SJSA1 (cell line): Measurements from ENCODE around the gene PDE4A. TPM values are rescaled to one million over a fixed set of nuclear protein-coding genes. Genes with fewer than 3 reads are reported as not detected.
"Not testable (repeated sequence)": the region's sequence is repeated elsewhere in the genome, so short reads cannot be mapped to it uniquely, and the experiment has no call there.

Experiments
- DNase-seq, 2 experiments: peaks; one replicate each; pipeline ENCODE4 v3.0.0-alpha.2; 2015 to 2020; ENCODE audit warnings: low spot score in 2 of 2, low read depth in 1 of 2
- H3K27ac ChIP-seq: fragments of 250-450 bp; sonication (Bioruptor Pico); 2 replicates; pipeline ENCODE4 v1.5.1; 2020; ENCODE audit warnings: mild to moderate bottlenecking, moderate library complexity
- H3K27me3 ChIP-seq: fragments of 250-450 bp; sonication (Bioruptor Pico); replicated peaks from 2 replicates; pipeline ENCODE4 v1.5.1; 2020; ENCODE audit warnings: mild to moderate bottlenecking, moderate library complexity
- H3K36me3 ChIP-seq: fragments of 250-450 bp; sonication (Bioruptor Pico); 2 replicates; pipeline ENCODE4 v1.5.1; 2020; ENCODE audit warnings: mild to moderate bottlenecking
- H3K4me1 ChIP-seq: fragments of 250-450 bp; sonication (Bioruptor Pico); replicated peaks from 2 replicates; pipeline ENCODE4 v1.6.1; 2021; ENCODE audit warnings: mild to moderate bottlenecking
- H3K4me3 ChIP-seq: fragments of 250-450 bp; sonication (Bioruptor Pico); 2 replicates; pipeline ENCODE4 v1.5.1; 2020; ENCODE audit warnings: mild to moderate bottlenecking
- H3K9me3 ChIP-seq: fragments of 250-450 bp; sonication (Bioruptor Pico); replicated peaks from 2 replicates; pipeline ENCODE4 v1.5.1; 2020; ENCODE audit warnings: mild to moderate bottlenecking
- total RNA-seq: library from RNA; depleted of rRNA; stranded (reverse); fragments of >200 nt; shearing (Covaris generic); gene quantifications from 2 replicates; pipeline ENCODE4 v1.2.3, GENCODE V29; 2014

PDE4A gene
- total RNA-seq, 1 experiment from 2014 or later, result 11.5 TPM

DNA sequence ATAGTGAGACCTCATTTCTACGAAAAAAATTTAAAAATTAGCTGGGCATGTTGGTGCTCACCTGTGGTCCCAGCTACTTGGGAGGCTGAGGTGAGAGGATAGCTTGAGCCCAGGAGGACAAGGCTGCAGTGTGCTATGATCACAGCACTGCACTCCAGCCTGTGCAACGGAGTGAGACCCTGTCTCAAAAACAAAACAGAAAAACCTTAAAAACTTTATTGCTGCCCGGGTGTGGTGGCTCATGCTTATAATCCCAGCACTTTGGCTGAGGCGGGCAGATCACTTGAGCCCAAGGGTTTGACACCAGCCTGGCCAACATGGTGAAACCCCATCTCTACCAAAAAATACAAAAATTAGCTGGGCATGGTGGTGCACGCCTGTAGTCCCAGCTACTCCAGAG lies 9.1 kb upstream of the PDE4A start:
- DNase-seq, H3K27me3 ChIP-seq, H3K4me3 ChIP-seq, H3K36me3 ChIP-seq, H3K9me3 ChIP-seq: not testable (repeated sequence)
- Histone ChIP-seq H3K27ac (peak overlapping the region; percentile 75; the same call in 1 of the 2 replicates), H3K4me1 (peaks cover 55% of the 10 kb centered on the region)

DNA sequence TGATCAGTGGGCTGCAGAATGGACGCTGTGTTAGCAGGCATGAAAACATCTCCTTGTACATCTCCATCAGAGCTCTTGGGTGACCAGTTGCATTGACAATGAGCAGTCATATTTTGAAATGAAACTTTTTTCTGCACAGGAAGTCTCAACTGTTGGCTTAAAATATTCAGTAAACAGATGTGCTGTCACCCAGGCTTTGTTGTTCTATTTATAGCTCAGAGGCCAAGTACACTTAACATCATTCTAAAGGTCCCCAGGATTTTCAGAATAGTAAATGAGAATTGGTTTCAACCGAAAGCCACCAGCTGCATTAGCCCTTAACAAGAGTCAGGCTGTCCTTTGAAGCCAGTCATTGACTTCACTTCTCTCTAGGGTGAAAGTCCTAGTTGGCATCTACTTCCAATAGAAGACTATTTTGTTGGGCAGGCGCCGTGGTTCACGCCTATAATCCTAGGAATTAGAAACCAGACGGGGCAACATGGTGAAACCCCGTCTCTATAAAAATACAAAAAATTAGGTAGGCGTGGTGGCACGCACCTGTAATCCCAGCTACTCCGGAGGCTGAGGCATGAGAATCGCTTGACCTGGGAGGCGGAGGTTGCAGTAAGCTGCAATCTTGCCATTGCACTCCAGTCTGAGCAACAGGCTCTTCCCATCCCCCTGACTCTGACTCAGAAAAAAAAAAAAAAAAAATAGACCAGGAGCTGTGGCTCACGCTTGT lies 7.9 kb upstream of the PDE4A start:
- DNase-seq, result peak in 1 of 2 experiments; percentile 57

DNA sequence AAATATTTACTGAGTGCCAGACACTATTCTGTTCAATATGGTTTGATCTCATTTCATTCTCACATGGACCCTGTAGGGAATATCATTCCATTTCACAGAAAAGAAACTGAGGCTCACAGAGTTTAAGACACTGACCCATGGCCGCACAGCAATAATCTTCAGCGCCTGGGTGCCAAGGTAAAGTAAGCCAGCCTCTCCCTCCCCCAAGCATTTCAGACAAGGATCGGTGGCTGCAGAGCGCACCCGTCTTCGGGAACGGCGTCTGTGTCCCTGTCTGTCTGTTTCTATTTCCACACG lies 4.3 kb upstream of the PDE4A start:
- peak overlapping the region; percentile 52 for H3K27ac ChIP-seq
- no peak for DNase-seq
- H3K4me1 ChIP-seq, result peaks cover 64% of the 10 kb centered on the region
- H3K9me3 ChIP-seq, result peaks cover 3% of the 10 kb centered on the region; the same call in 1 of the 2 replicates
- H3K36me3 ChIP-seq, result peaks cover 5% of the 10 kb centered on the region
- peak overlapping the region; percentile 50 for H3K4me3 ChIP-seq
- H3K27me3 ChIP-seq, result no peaks in the 10 kb centered on the region

More for the DNA sequence above, 7.9 kb upstream of the PDE4A start:
- Histone ChIP-seq H3K4me3 (no peak overlapping the region), H3K4me1 (peaks cover 60% of the 10 kb centered on the region), H3K36me3 (no peaks in the 10 kb centered on the region), H3K27ac (peak overlapping the region; percentile 75), H3K27me3 (no peaks in the 10 kb centered on the region), H3K9me3 (peaks cover 3% of the 10 kb centered on the region; the same call in 1 of the 2 replicates)

DNA sequence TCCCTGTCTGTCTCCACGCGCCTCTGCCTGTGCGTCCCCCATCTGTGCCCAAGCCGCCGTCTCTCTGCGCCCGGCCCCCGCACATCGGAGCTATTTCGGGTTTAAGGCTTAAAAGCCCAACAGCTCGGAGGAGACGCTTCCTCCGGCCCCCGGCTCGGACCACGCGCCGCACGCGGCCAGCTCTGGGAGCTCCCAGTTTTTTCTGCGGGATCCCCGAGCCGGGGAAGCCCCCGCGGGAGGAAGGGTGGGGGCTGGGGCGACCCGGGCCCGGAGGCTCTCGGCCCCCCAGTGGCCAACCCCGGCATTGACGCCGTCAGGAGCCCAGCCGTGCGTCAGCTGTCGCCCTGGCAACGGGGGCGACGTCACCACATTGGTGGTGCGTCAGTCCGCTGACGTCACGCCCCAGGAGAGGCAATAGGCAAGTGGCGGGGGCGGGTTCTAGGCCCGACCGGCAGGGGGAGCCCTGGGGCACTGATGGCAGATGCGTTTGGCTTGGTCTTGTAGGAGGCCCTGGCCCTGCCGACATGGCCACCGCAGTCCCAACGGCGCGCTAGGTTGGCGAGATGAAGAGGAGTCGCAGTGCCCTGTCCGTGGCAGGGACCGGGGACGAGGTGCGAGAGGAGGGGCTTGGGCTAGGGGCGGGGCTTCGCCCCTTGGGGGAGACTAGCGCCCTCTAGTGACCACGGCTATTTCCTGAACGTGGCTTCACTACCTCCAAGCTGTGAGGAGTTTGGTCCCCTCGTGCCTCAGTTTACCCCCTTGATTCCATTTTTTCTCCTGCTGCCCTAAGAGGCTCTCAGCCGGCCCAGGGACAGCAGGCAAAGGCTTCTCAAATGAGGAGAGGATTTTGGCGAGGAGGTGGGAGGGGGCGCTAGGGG lies 3.7 kb upstream of the PDE4A start:
- Histone ChIP-seq H3K36me3 (peaks cover 5% of the 10 kb centered on the region), H3K27me3 (no peaks in the 10 kb centered on the region), H3K4me1 (peaks cover 66% of the 10 kb centered on the region), H3K4me3 (peak overlapping the region; percentile 50), H3K9me3 (peaks cover 3% of the 10 kb centered on the region; the same call in 1 of the 2 replicates), H3K27ac (peak overlapping the region; percentile 52)
- DNase-seq, result peak; percentile 95 to 96

DNA sequence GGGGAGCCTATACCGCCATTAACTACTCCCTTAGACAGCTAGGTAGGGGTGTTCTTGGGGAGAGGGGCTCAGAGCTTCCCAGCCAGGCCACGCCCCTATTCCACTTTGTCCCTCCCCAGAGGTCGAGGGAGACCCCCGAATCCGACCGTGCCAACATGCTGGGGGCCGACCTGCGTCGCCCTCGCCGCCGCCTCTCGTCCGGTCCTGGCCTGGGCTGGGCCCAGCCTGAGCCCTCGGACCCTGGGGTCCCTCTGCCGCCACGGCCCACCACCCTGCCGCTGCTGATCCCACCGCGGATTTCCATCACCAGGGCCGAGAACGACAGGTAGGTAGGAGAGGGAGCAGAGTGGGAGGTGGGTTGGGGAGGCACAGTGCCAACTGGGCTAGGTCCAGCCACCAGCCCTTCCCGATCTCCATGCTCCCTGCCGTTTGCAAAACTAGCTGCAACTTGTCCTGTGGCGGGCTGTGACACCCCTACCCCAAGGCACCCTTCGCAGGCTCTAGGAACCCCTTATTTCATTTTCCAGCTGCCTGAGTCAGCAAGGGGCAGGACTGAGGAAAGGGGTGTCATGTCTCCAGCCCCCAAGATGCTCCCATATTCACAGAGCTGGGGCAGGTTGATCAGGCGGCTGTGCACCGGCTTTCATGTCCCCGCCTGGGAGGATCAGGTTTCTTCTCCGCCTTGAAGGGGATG lies 2.6 kb upstream of the PDE4A start:
- Histone ChIP-seq H3K27me3 (no peaks in the 10 kb centered on the region), H3K4me1 (peaks cover 63% of the 10 kb centered on the region), H3K4me3 (no peak overlapping the region; the same call in 1 of the 2 replicates), H3K9me3 (peaks cover 3% of the 10 kb centered on the region; the same call in 1 of the 2 replicates), H3K36me3 (peaks cover 5% of the 10 kb centered on the region), H3K27ac (no peak overlapping the region)
- DNase-seq, result no peak

DNA sequence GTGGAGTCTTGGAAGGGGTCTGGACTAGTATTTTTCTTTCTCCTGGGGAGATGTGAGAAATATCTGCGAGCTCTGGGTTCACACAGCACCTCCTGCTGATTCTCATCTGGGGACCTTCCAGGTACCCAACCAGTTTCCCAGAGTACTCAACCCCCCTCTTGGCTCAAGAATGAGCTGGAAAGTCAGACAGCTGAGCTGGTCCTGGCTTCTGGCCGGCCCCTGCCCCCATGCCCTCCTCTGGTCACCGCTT lies 2.2 kb upstream of the PDE4A start:
- Histone ChIP-seq H3K4me1 (peaks cover 59% of the 10 kb centered on the region), H3K4me3 (peak overlapping the region; percentile 92), H3K36me3 (peaks cover 5% of the 10 kb centered on the region), H3K9me3 (peaks cover 3% of the 10 kb centered on the region; the same call in 1 of the 2 replicates), H3K27me3 (no peaks in the 10 kb centered on the region), H3K27ac (no peak overlapping the region)
- no peak for DNase-seq

DNA sequence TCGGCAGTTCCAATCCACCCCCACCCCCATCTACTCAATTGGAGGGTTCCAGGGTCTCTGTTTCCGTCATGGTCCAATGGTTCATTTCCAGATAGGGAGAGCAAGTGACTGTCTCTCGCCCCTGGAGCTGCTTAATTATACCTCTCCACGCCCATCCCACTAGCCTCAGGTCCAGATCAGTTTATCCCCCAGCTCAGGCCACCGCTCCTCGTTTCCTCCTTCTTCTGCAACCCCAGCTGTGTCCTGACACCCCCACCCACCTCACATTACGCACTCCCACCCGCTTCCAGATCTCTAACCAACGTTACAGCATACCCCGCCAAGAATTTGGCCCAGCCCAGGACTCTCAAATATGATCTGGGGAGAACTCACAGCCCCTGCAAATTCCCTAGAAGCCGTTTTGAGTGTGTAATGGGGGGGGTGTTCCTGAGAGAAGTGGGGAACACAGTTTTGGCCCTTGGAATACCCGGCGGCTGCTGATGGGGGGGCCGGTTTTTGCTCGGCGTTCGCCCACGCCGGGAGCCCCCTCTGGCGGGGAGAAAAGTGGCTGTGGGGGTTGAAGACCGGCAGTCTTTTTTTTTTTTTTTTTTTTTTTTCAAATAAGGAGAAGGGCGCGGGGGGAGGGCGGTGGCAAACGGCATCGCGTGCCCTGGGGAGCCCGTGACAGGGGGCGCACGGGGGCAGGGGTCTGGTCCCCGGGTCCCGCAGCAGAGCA lies 1.7 kb upstream of the PDE4A start:
- Histone ChIP-seq H3K27me3 (no peaks in the 10 kb centered on the region), H3K4me3 (peak overlapping the region; percentile 92), H3K36me3 (peaks cover 5% of the 10 kb centered on the region), H3K4me1 (peaks cover 59% of the 10 kb centered on the region), H3K9me3 (peaks cover 3% of the 10 kb centered on the region; the same call in 1 of the 2 replicates), H3K27ac (no peak overlapping the region; the same call in 1 of the 2 replicates)
- peak; percentile 52 to 62 for DNase-seq

DNA sequence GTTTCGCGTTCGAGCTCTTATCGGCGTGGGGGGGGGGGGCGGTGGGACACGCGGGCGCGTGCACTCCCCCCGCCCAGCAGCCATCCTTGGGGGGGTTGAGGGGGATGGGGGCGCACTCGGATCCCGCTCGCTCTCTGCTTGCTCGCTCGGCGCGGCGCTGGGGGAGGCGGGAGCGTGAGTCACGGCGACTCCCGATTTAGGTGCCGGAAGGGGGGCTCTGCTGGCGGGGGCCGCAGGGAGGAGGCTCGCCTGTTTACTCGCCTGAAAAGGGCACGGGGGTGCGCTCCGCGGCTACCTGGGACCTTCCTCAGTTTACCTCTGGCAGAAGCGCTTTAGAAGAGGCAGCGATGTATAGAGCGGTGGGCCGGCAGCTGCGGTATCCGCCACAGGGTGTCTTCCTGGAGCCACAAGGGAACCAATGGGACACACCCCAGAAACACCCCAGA lies 1.1 kb upstream of the PDE4A start:
- H3K27me3 ChIP-seq, result no peaks in the 10 kb centered on the region
- peak overlapping the region; percentile 42 for H3K27ac ChIP-seq
- peak in 1 of 2 experiments; percentile 84 for DNase-seq
- peak overlapping the region; percentile 92 for H3K4me3 ChIP-seq
- peaks cover 63% of the 10 kb centered on the region for H3K4me1 ChIP-seq
- peaks cover 3% of the 10 kb centered on the region; the same call in 1 of the 2 replicates for H3K9me3 ChIP-seq
- H3K36me3 ChIP-seq, result peaks cover 5% of the 10 kb centered on the region

DNA sequence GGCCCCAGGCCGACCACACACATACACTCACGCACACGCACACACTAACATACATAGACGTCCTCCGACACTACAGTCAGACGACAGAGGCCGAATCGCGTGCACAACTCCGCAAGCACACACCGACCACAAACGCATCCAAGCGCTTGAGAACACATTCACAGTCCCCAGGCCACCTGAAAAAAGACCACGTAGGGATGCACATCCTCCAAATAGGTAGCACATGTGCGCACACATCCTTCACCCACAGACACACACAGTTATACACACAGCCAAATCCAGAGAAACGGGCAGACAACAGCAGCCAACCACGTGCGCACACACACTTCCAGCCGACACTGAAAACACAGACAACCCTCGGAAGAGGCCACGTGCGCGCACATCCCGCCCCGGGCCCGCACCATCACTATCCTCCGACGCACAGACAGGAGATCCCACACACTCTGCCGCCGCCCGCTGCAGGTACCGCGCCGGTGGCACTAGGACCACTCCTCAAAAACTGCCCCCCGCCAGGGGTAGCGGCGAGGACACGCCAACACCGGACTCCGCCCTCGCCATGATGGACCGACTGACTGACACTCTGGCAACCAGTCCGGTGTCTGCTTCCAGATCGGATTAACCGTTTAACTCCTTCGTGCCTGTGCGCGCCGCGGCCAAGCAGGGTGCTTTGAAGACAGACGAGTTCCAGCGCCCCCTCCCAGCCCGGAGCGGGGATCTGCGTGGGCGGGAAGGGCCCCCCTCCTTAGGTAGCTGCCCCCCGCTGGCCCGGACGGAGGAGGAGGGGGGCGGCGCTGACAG lies 493 bp upstream of the PDE4A start:
- Histone ChIP-seq H3K4me1 (peaks cover 68% of the 10 kb centered on the region), H3K27me3 (no peaks in the 10 kb centered on the region), H3K27ac (peak overlapping the region; percentile 42), H3K36me3 (peaks cover 5% of the 10 kb centered on the region), H3K9me3 (no peaks in the 10 kb centered on the region; the same call in 1 of the 2 replicates), H3K4me3 (peak overlapping the region; percentile 92)
- DNase-seq, result peak; percentile 95 to 97

DNA sequence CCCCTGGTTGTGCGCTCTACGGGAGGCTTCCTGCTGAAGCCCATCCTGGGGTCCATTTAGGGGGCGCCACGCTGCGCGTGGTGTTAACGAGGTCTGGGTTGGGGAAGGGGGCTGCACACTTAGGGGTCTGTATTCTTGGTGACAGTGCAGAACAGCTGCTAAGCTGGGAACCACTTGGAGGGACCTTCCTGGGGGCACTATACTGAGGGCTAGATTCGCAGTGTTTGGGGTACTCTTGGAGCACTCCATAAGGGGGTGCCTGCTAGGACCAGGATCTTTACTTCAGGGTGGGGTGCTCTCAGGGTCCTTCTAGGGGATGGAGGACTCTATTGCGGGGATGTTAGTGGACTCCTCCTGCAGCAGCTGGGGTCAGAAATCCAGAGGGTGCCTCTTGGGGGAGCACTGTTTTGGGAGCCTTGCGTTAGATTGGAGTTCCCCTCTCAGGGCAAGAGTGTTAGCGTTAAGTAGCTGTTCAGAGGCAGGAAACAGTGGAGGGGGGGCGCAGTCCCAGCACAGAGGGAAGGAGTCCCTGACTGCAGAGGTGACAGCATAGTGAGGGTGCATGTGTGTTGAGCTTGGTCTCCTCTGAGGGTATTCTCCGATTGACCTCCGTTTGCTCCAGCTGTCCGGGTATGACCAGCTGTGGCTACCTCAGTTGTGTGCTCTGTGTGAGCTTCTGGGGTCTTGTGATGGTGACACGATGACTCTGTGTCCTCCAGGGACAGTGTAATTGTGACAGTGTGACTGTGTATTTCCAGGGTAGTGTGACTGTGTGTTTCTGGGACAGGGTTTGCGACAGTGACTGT lies 1.1 kb downstream of the PDE4A start:
- no peak for DNase-seq
- Histone ChIP-seq H3K36me3 (peaks cover 5% of the 10 kb centered on the region), H3K27me3 (no peaks in the 10 kb centered on the region), H3K4me3 (peak overlapping the region; percentile 92), H3K27ac (no peak overlapping the region), H3K4me1 (peaks cover 74% of the 10 kb centered on the region), H3K9me3 (no peaks in the 10 kb centered on the region; the same call in 1 of the 2 replicates)

DNA sequence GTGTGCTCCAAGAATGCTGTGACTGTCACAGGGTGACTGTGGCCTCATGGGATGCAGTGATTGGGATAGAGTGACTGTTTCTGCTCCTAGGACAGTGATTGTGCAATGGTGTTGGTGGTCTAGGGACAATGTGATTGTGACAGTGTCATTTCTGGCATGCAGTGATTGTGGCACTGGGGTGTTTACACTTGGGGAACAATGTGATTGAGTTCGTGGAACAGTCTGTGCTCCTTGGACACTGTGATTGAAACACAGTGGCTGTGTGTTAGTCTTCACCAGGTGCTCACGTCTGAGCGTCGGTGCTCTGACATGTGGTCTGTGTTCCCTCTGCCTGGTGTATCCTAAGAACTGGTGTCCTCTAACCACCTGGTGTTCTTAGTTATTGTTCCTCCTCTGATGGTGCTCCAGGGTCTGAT lies 1.7 kb downstream of the PDE4A start:
- Histone ChIP-seq H3K36me3 (peaks cover 5% of the 10 kb centered on the region), H3K27me3 (no peaks in the 10 kb centered on the region), H3K4me1 (peaks cover 78% of the 10 kb centered on the region), H3K9me3 (no peaks in the 10 kb centered on the region; the same call in 1 of the 2 replicates), H3K4me3 (peak overlapping the region; percentile 92), H3K27ac (no peak overlapping the region)
- no peak for DNase-seq

DNA sequence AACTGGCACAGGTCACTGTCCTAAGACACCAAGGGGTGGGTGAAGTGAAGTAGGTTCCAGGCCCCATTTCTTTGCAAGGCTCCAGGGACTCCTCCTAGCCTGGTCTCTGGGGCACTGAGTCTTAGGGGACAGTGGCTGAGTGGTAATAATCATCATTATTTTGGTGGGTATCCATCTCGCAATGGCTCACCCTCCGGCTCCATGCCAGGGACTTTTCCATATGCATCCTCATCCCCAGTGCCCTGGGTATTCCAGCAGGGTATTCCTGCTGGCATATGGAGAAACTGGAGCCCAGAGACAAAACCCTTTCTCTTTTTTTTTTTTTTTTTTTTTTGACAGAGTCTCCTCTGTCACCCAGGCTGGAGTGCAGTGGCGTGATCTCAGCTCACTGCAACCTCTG lies 2.5 kb downstream of the PDE4A start:
- Histone ChIP-seq H3K4me3 (no peak overlapping the region), H3K36me3 (peaks cover 10% of the 10 kb centered on the region), H3K4me1 (peaks cover 78% of the 10 kb centered on the region), H3K27ac (no peak overlapping the region), H3K27me3 (no peaks in the 10 kb centered on the region), H3K9me3 (no peaks in the 10 kb centered on the region; the same call in 1 of the 2 replicates)
- DNase-seq, result no peak
